PC-9 (cell line): ENCODE measurements around the gene FBXO41. TPM values are rescaled to one million over a fixed set of nuclear protein-coding genes. Genes with fewer than 3 reads are reported as not detected.

ENCODE experiments used
- BruUV-seq: library from RNA; stranded (reverse); fragments of 400-500 nt; replicated peaks from 2 replicates; lab custom pipeline; 2021; lab: Mats Ljungman, UMichigan
- CTCF ChIA-PET: fragments of 300-600 bp; sonication (Branson Sonifier 250); formaldehyde crosslinking; loops from one replicate; lab custom pipeline; 2022; ENCODE audit warnings: antibody characterized with exemption; lab: Charles Lee
- POLR2A ChIA-PET: fragments of 300-600 bp; sonication (Branson Sonifier 250); formaldehyde crosslinking; loops from one replicate; lab custom pipeline; 2022; ENCODE audit warnings: antibody characterized with exemption; ENCODE audit not compliant: unreplicated experiment; lab: Charles Lee
- DNase-seq, 2 experiments: peaks; one replicate each; pipeline versions ENCODE4 v3.0.0 to v3.0.0-alpha.2; 2015 to 2022; ENCODE audit warnings: mixed read lengths in 1 of 2
- H2AFZ ChIP-seq: fragments of 200-600 bp; sonication (generic); 2 replicates; pipeline ENCODE4 v1.8.1; 2017; ENCODE audit warnings: antibody characterized with exemption
- H3F3A ChIP-seq: fragments of 200-600 bp; sonication (generic); 2 replicates; pipeline ENCODE4 v1.8.1; 2017; ENCODE audit warnings: antibody characterized with exemption, mild to moderate bottlenecking, low read depth; ENCODE audit not compliant: insufficient read depth
- H3K27ac ChIP-seq: fragments of 200-600 bp; sonication (generic); 2 replicates; pipeline ENCODE4 v1.6.1; 2016; ENCODE audit warnings: mixed run types
- H3K27me3 ChIP-seq: fragments of 200-600 bp; sonication (generic); 2 replicates; pipeline ENCODE4 v1.6.1; 2016; ENCODE audit warnings: low read depth, mixed run types; ENCODE audit not compliant: insufficient read depth
- H3K36me3 ChIP-seq: fragments of 200-600 bp; sonication (generic); 2 replicates; pipeline ENCODE4 v1.6.1; 2016; ENCODE audit warnings: low read depth, mixed run types
- H3K4me1 ChIP-seq: fragments of 200-600 bp; sonication (generic); replicated peaks from 2 replicates; pipeline ENCODE4 v1.6.1; 2016; ENCODE audit warnings: mixed run types; ENCODE audit not compliant: insufficient read depth
- H3K4me2 ChIP-seq: fragments of 200-600 bp; sonication (generic); 2 replicates; pipeline ENCODE4 v1.6.1; 2017; ENCODE audit warnings: mixed run types
- H3K4me3 ChIP-seq: fragments of 200-600 bp; sonication (generic); 2 replicates; pipeline ENCODE4 v1.6.1; 2016; ENCODE audit warnings: mixed run types
- H3K79me2 ChIP-seq: fragments of 200-600 bp; sonication (generic); 2 replicates; pipeline ENCODE4 v1.6.1; 2017; ENCODE audit warnings: low read depth, mixed run types
- H3K9me2 ChIP-seq: fragments of 200-600 bp; sonication (generic); 2 replicates; pipeline ENCODE4 v1.8.1; 2017; ENCODE audit warnings: mild to moderate bottlenecking; ENCODE audit not compliant: insufficient read depth
- H3K9me3 ChIP-seq: fragments of 200-600 bp; sonication (generic); 2 replicates; pipeline ENCODE4 v1.8.1; 2016; ENCODE audit warnings: low read depth; ENCODE audit not compliant: insufficient read depth
- H4K20me1 ChIP-seq: fragments of 200-600 bp; sonication (generic); 2 replicates; pipeline ENCODE4 v1.8.1; 2017; ENCODE audit not compliant: insufficient read depth
- CTCF ChIP-seq: fragments of 200-600 bp; sonication (generic); conservative IDR thresholded peaks from 2 replicates; pipeline ENCODE4 v1.6.1; 2017; ENCODE audit warnings: mixed run types, antibody characterized with exemption, mild to moderate bottlenecking, moderate library complexity
- EZH2 ChIP-seq: fragments of 200-600 bp; sonication (generic); IDR thresholded peaks from 2 replicates; pipeline ENCODE4 v1.8.0; 2017; ENCODE audit warnings: antibody characterized with exemption, low read depth
- intact Hi-C: fragments of 100-400 bp; cut with micrococcal nuclease; formaldehyde crosslinking; loops from one replicate; pipeline ENCODE4 v1.10.0; 2022; ENCODE audit not compliant: unreplicated experiment
- total RNA-seq: library from RNA; stranded (reverse); gene quantifications from 2 replicates; pipeline ENCODE4 v1.2.3, GENCODE V29; 2021

Gene FBXO41
- total RNA-seq, 1 experiment from 2014 or later, result 16.4 TPM

GRCh38 chr2:73258186-73258912, 25.9 kb downstream of the FBXO41 start:
- no TSS peak for BruUV-seq

GRCh38 chr2:73257425-73258125, 26.7 kb downstream of the FBXO41 start:
- Histone ChIP-seq H3F3A (peaks cover 25% of the 10 kb centered on the region), H4K20me1 (peaks cover 18% of the 10 kb centered on the region), H3K4me3 (no peak overlapping the region), H3K27me3 (no peaks in the 10 kb centered on the region), H3K79me2 (no peaks in the 10 kb centered on the region), H3K4me1 (no peaks in the 10 kb centered on the region; the same call in 1 of the 2 replicates), H3K27ac (no peak overlapping the region), H3K4me2 (no peak overlapping the region), H3K36me3 (peaks cover 16% of the 10 kb centered on the region; the same call in 1 of the 2 replicates), H3K9me2 (no peaks in the 10 kb centered on the region), H2AFZ (no peak overlapping the region), H3K9me3 (no peaks in the 10 kb centered on the region)
- ChIA-PET CTCF (no interaction called here), POLR2A (no interaction called here)
- TF ChIP-seq EZH2, result no peak
- no TSS peak for BruUV-seq
- intact Hi-C loops, result no loop called here
- peak in 1 of 2 experiments; percentile 4 for DNase-seq

More at GRCh38 chr2:73258186-73258912, 25.9 kb downstream of the FBXO41 start:
- H2AFZ ChIP-seq, result no peak overlapping the region
- peaks cover 13% of the 10 kb centered on the region for H4K20me1 ChIP-seq
- no peak for DNase-seq
- no peaks in the 10 kb centered on the region for H3K27me3 ChIP-seq
- ChIA-PET CTCF (no interaction called here), POLR2A (no interaction called here)
- H3K4me2 ChIP-seq, result no peak overlapping the region
- intact Hi-C loops, result no loop called here
- H3F3A ChIP-seq, result peaks cover 19% of the 10 kb centered on the region; the same call in 1 of the 2 replicates
- H3K9me2 ChIP-seq, result no peaks in the 10 kb centered on the region
- no peaks in the 10 kb centered on the region; the same call in 1 of the 2 replicates for H3K4me1 ChIP-seq
- TF ChIP-seq EZH2, result no peak
- TF ChIP-seq CTCF, result no peak
- no peak overlapping the region for H3K27ac ChIP-seq
- H3K36me3 ChIP-seq, result peaks cover 12% of the 10 kb centered on the region; the same call in 1 of the 2 replicates
- no peaks in the 10 kb centered on the region for H3K9me3 ChIP-seq
- no peak overlapping the region for H3K4me3 ChIP-seq
- no peaks in the 10 kb centered on the region for H3K79me2 ChIP-seq

- peak in 1 of 2 experiments; percentile 31 for DNase-seq
- Histone ChIP-seq H3K27ac (no peak overlapping the region), H3K4me2 (no peak overlapping the region), H3K36me3 (peaks cover 16% of the 10 kb centered on the region; the same call in 1 of the 2 replicates), H3K27me3 (no peaks in the 10 kb centered on the region), H4K20me1 (peaks cover 21% of the 10 kb centered on the region), H3K4me3 (no peak overlapping the region), H2AFZ (no peak overlapping the region), H3K79me2 (no peaks in the 10 kb centered on the region), H3K9me2 (no peaks in the 10 kb centered on the region), H3K4me1 (no peaks in the 10 kb centered on the region; the same call in 1 of the 2 replicates), H3K9me3 (no peaks in the 10 kb centered on the region), H3F3A (peaks cover 28% of the 10 kb centered on the region)
- intact Hi-C loops, result no loop called here
- ChIA-PET POLR2A (no interaction called here), CTCF (no interaction called here)
- TF ChIP-seq CTCF, result no peak
- TF ChIP-seq EZH2, result no peak
- no TSS peak for BruUV-seq
Measured at GRCh38 chr2:73257021-73257420, 27.3 kb downstream of the FBXO41 start.
